HG02610 (cell line): ENCODE results near the gene FCN1.

ENCODE experiments used
- ATAC-seq: cut with Tn5 transposase; IDR thresholded peaks from one replicate; pipeline ENCODE4 v1.9.1; 2021; ENCODE audit warnings: mild to moderate bottlenecking, moderate library complexity; ENCODE audit not compliant: unreplicated experiment

Gene FCN1

GRCh38 chr9:134894136-134894860 lies 23.4 kb downstream of the FCN1 start:
- no peak for ATAC-seq

- no peak for ATAC-seq
These were observed 24.8 kb downstream of the FCN1 start for GRCh38 chr9:134892820-134893420.

- ATAC-seq, result no peak
These were observed 25.5 kb downstream of the FCN1 start for GRCh38 chr9:134892221-134892620.

GRCh38 chr9:134891713-134892112 lies 26.0 kb downstream of the FCN1 start:
- no peak for ATAC-seq

GRCh38 chr9:134891053-134891452 lies 26.7 kb downstream of the FCN1 start:
- no peak for ATAC-seq

- ATAC-seq, result no peak
These were observed 27.6 kb downstream of the FCN1 start for GRCh38 chr9:134890155-134890495.

GRCh38 chr9:134889386-134890154 lies 28.1 kb downstream of the FCN1 start:
- no peak for ATAC-seq

- ATAC-seq, result no peak
These were observed 29.0 kb downstream of the FCN1 start for GRCh38 chr9:134888603-134889190.

- no peak for ATAC-seq
These were observed 29.8 kb downstream of the FCN1 start for GRCh38 chr9:134887686-134888602.

GRCh38 chr9:134887219-134887618 lies 30.5 kb downstream of the FCN1 start:
- no peak for ATAC-seq

- ATAC-seq, result no peak
These were observed 31.2 kb downstream of the FCN1 start for GRCh38 chr9:134886413-134886913.

- ATAC-seq, result no peak
These were observed 31.9 kb downstream of the FCN1 start for GRCh38 chr9:134885679-134886412.

GRCh38 chr9:134885001-134885678 lies 32.6 kb downstream of the FCN1 start:
- ATAC-seq, result no peak

- no peak for ATAC-seq
These were observed 33.2 kb downstream of the FCN1 start for GRCh38 chr9:134884492-134884891.

- no peak for ATAC-seq
These were observed 34.5 kb downstream of the FCN1 start for GRCh38 chr9:134883040-134883782.

GRCh38 chr9:134882204-134882785 lies 35.4 kb downstream of the FCN1 start:
- ATAC-seq, result no peak

- ATAC-seq, result no peak
These were observed 36.4 kb downstream of the FCN1 start for GRCh38 chr9:134881313-134881670.
